Lower leg skin (tissue), 3 donors: ENCODE data around the gene EVX1.

Experiments
- CTCF ChIP-seq, 3 donors: fragments of 450-650 bp; IDR thresholded peaks; one replicate each; pipeline ENCODE4 v1.5.1; 2016; ENCODE audit warnings: antibody characterized with exemption in 3 of 3, mild to moderate bottlenecking in 3 of 3, moderate library complexity in 2 of 3
- POLR2A ChIP-seq, 2 donors: fragments of 450-650 bp; IDR thresholded peaks; one replicate each; pipeline ENCODE4 v1.6.1; 2016 to 2017; ENCODE audit warnings: antibody characterized with exemption in 2 of 2, mild to moderate bottlenecking in 1 of 2, moderate library complexity in 1 of 2

- TF ChIP-seq CTCF (IDR thresholded peaks at IDR 0.05) (no peak), POLR2A (IDR thresholded peaks at IDR 0.05) (no peak)
Measured at GRCh38 chr7:27199849-27200760, 42.5 kb upstream of the EVX1 start, which contains the start of gene HOXA13.
